NT2/D1 (cell line): ENCODE results near the gene KRTAP4-3.

Experiments
- SUZ12 ChIP-seq: IDR thresholded peaks from 2 replicates; pipeline ENCODE4 v1.6.1; 2011; ENCODE audit not compliant: insufficient read length, insufficient read depth; ENCODE audit errors: extremely low read depth
- YY1 ChIP-seq: IDR thresholded peaks from 2 replicates; pipeline ENCODE4 v1.6.1; 2011; ENCODE audit not compliant: insufficient read length, insufficient read depth
- ZNF274 ChIP-seq: IDR thresholded peaks from 2 replicates; pipeline ENCODE4 v1.6.1; 2011; ENCODE audit warnings: mild to moderate bottlenecking, low read depth, low read length

DNA sequence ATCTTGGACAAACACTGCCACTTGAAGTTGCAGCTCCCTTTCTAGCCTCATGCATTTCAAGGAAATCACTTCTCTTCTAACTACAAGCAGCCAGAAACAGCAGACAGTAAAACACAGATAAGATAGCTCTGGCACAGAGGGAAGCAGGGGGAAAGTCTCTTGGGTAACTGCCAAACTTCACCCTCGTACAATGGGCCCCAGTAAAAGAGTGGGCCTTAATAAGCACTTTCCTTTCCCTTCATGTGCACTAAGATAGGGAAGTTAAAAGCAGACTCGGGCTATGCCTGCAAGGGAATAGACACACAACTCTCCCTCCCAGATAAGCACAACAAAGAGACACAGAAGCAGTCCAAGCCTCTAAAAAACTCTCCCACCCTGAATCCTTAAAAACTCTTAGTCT lies 14.2 kb downstream of the KRTAP4-3 start:
- TF ChIP-seq SUZ12 = no peak
- no peak for TF ChIP-seq YY1
- no peak for TF ChIP-seq ZNF274
